HepG2 (cell line): ENCODE results near the gene MMP25. TPM values are rescaled to one million over a fixed set of nuclear protein-coding genes. Genes with fewer than 3 reads are reported as not detected.

Source experiments
- ATM ChIP-seq: fragments of 450-650 bp; IDR thresholded peaks from 2 replicates; pipeline ENCODE4 v1.7.1; 2017; ENCODE audit warnings: mild to moderate bottlenecking, borderline replicate concordance
- CTCF ChIP-seq: sonication (generic); formaldehyde crosslinking; IDR thresholded peaks from 2 replicates; pipeline ENCODE4 v1.5.0; 2020; ENCODE audit warnings: mild to moderate bottlenecking, missing genetic modification reagents, moderate library complexity
- ERF ChIP-seq: IDR thresholded peaks from 2 replicates; pipeline ENCODE4 v1.6.1; 2018; ENCODE audit warnings: missing biosample characterization, missing genetic modification reagents
- HOXA7 ChIP-seq: sonication (generic); formaldehyde crosslinking; IDR thresholded peaks from 2 replicates; pipeline ENCODE4 v1.8.1; 2022; ENCODE audit warnings: mild to moderate bottlenecking, missing genetic modification reagents, moderate library complexity
- JUNB ChIP-seq: sonication (generic); formaldehyde crosslinking; IDR thresholded peaks from 2 replicates; pipeline ENCODE4 v1.8.0; 2022; ENCODE audit warnings: missing genetic modification reagents, mild to moderate bottlenecking, borderline replicate concordance
- MIER2 ChIP-seq: IDR thresholded peaks from 2 replicates; pipeline ENCODE4 v1.6.1; 2016; ENCODE audit warnings: missing biosample characterization, missing genetic modification reagents
- MTERF4 ChIP-seq: sonication (generic); formaldehyde crosslinking; IDR thresholded peaks from 2 replicates; pipeline ENCODE4 v1.8.0; 2023; ENCODE audit warnings: mild to moderate bottlenecking, missing genetic modification reagents
- NR2F1 ChIP-seq, 2 experiments: fragments of 450-650 bp in 1 of 2; formaldehyde crosslinking in 1 of 2; IDR thresholded peaks; 2 replicates each; pipeline versions ENCODE4 v1.5.0 to v1.6.1; 2016 to 2020; ENCODE audit warnings: mild to moderate bottlenecking in 1 of 2, missing compliant biosample characterization in 1 of 2, missing genetic modification reagents in 1 of 2, moderate library complexity in 1 of 2
- PAX8 ChIP-seq: sonication (generic); formaldehyde crosslinking; IDR thresholded peaks from 2 replicates; pipeline ENCODE4 v1.8.0; 2022; ENCODE audit warnings: mild to moderate bottlenecking, missing genetic modification reagents, borderline replicate concordance
- SALL2 ChIP-seq: sonication (generic); formaldehyde crosslinking; IDR thresholded peaks from 2 replicates; pipeline ENCODE4 v1.8.1; 2023; ENCODE audit warnings: mild to moderate bottlenecking, missing genetic modification reagents, inconsistent platforms
- SAP130 ChIP-seq: IDR thresholded peaks from 2 replicates; pipeline ENCODE4 v1.6.1; 2016; ENCODE audit warnings: low read depth
- SIX1 ChIP-seq: sonication (generic); formaldehyde crosslinking; IDR thresholded peaks from 2 replicates; pipeline ENCODE4 v1.4.0; 2020; ENCODE audit warnings: missing genetic modification reagents, borderline replicate concordance
- SP1 ChIP-seq, 2 experiments: fragments of 450-650 bp in 1 of 2; sonication (generic) in 1 of 2; formaldehyde crosslinking in 1 of 2; IDR thresholded peaks; 2 replicates each; pipeline versions ENCODE4 v1.4.0 to v1.6.1; 2016 to 2020; ENCODE audit warnings: missing genetic modification reagents in 1 of 2
- SRSF1 ChIP-seq: fragments of 200-400 bp; formaldehyde crosslinking; optimal IDR thresholded peaks from 2 replicates; pipeline ENCODE3; 2017; ENCODE audit warnings: mild to moderate bottlenecking, low read depth, low read length, moderate library complexity
- TBP ChIP-seq: sonication (generic); formaldehyde crosslinking; IDR thresholded peaks from 2 replicates; pipeline ENCODE4 v1.5.0; 2020; ENCODE audit warnings: missing genetic modification reagents
- TERF1 ChIP-seq: sonication (generic); formaldehyde crosslinking; IDR thresholded peaks from 2 replicates; pipeline ENCODE4 v1.8.0; 2022; ENCODE audit warnings: mild to moderate bottlenecking, missing genetic modification reagents, moderate library complexity
- UBTF ChIP-seq: sonication (generic); formaldehyde crosslinking; IDR thresholded peaks from 2 replicates; pipeline ENCODE4 v1.4.0; 2020; ENCODE audit warnings: mild to moderate bottlenecking, missing genetic modification reagents
- ZC3H13 ChIP-seq: sonication (generic); formaldehyde crosslinking; IDR thresholded peaks from 2 replicates; pipeline ENCODE4 v1.8.1; 2023; ENCODE audit warnings: mild to moderate bottlenecking, missing genetic modification reagents, moderate library complexity
- ZFP36L2 ChIP-seq: sonication (generic); formaldehyde crosslinking; IDR thresholded peaks from 2 replicates; pipeline ENCODE4 v1.4.0; 2020; ENCODE audit warnings: missing genetic modification reagents
- ZFX ChIP-seq: sonication (generic); formaldehyde crosslinking; IDR thresholded peaks from 2 replicates; pipeline ENCODE4 v1.4.0; 2020; ENCODE audit warnings: mild to moderate bottlenecking, low read depth, missing genetic modification reagents, moderate library complexity
- ZNF260 ChIP-seq: sonication (generic); formaldehyde crosslinking; IDR thresholded peaks from 2 replicates; pipeline ENCODE4 v1.4.0; 2020; ENCODE audit warnings: missing genetic modification reagents, low read depth, mild to moderate bottlenecking, borderline replicate concordance
- ZNF264 ChIP-seq: sonication (generic); formaldehyde crosslinking; IDR thresholded peaks from 2 replicates; pipeline ENCODE4 v1.4.0; 2020; ENCODE audit warnings: missing genetic modification reagents
- ZNF383 ChIP-seq: sonication (generic); formaldehyde crosslinking; IDR thresholded peaks from 2 replicates; pipeline ENCODE4 v1.4.0; 2020; ENCODE audit warnings: missing genetic modification reagents, mild to moderate bottlenecking, borderline replicate concordance
- polyA plus RNA-seq, 8 experiments: library from polyadenylated mRNA; depleted of rRNA in 3 of 8; stranded (reverse) in 7 of 8; unstranded in 1 of 8; fragments of >200 nt; fragmentation: Illumina TruSeq in 4 of 8; extraction: Trizol in 4 of 8; gene quantifications; 2 replicates each; pipeline versions ENCODE4 v1.2.1 to v1.2.3, GENCODE V29; 2011 to 2016; ENCODE audit warnings: low read depth in 4 of 8, missing spikeins in 1 of 8, mixed read lengths in 1 of 8; ENCODE audit not compliant: insufficient read depth in 1 of 8
- total RNA-seq, 5 experiments: library from RNA; depleted of rRNA; stranded (reverse); fragments of >200 nt; fragmentation: Illumina TruSeq; extraction: Trizol; gene quantifications; 2 replicates each; pipeline ENCODE4 v1.2.3, GENCODE V29; 2016; ENCODE audit warnings: low read depth in 1 of 5

MMP25 gene
- total and polyA plus RNA-seq, 2 of the 13 experiments (the other 11 are each of a cell fraction or from before 2014, with no cell fraction given), result 0.04 to 0.08 TPM

GRCh38 chr16:3023669-3024478 lies 22.5 kb upstream of the MMP25 start, which contains the start of the genes HCFC1R1 and THOC6 (continued):
- peak; percentile 42; the same call in 1 of the 2 replicates for TF ChIP-seq CTCF (CRISPR knock-in tag)
- peak; percentile 96 for TF ChIP-seq ZFX
- TF ChIP-seq TERF1 (CRISPR knock-in tag), result no peak
- no peak for TF ChIP-seq MIER2
- no peak for TF ChIP-seq SP1 (IDR thresholded peaks at IDR 0.05)
- peak; percentile 84 for TF ChIP-seq SP1 (CRISPR knock-in tag; IDR thresholded peaks at IDR 0.05)
- TF ChIP-seq ATM, result no peak
- TF ChIP-seq ZNF260 (CRISPR knock-in tag), result no peak
- peak; percentile 88 for TF ChIP-seq SAP130
- TF ChIP-seq MTERF4 (CRISPR knock-in tag), result peak; percentile 90; the same call in 1 of the 2 replicates
- TF ChIP-seq UBTF (CRISPR knock-in tag), result peak; percentile 35; the same call in 1 of the 2 replicates
- TF ChIP-seq ZNF383 (CRISPR knock-in tag), result no peak
- no peak for TF ChIP-seq SALL2 (CRISPR knock-in tag)
- peak; percentile 74; the same call in 1 of the 2 replicates for TF ChIP-seq PAX8 (CRISPR knock-in tag)
- TF ChIP-seq ERF (CRISPR knock-in tag), result peak; percentile 86; the same call in 1 of the 2 replicates
- TF ChIP-seq JUNB (CRISPR knock-in tag), result peak; percentile 41; the same call in 1 of the 2 replicates
- peak; percentile 92 for TF ChIP-seq ZC3H13 (CRISPR knock-in tag)
- no peak for TF ChIP-seq TBP
- peak; percentile 9 to 44; a peak in 2 of 4 replicates for TF ChIP-seq NR2F1 (CRISPR knock-in tag; IDR thresholded peaks at IDR 0.05)
- TF ChIP-seq SIX1 (CRISPR knock-in tag), result no peak
- peak; percentile 95 for TF ChIP-seq SRSF1
- no peak for TF ChIP-seq HOXA7 (CRISPR knock-in tag)
- TF ChIP-seq ZNF264 (CRISPR knock-in tag), result no peak; the same call in 1 of the 2 replicates
- 0 out of 2 replicates have a peak, but pooled peaks have one; percentile 27 for TF ChIP-seq ZFP36L2 (CRISPR knock-in tag)
